GM12865 (cell line): ENCODE data around the gene HPCAL4.

ENCODE experiments used
- DNase-seq: peaks from one replicate; pipeline ENCODE4 v3.0.0; 2010; ENCODE audit warnings: low read depth
- H3K4me3 ChIP-seq: 2 replicates; pipeline ENCODE4 v1.5.1; 2011; ENCODE audit warnings: mild to moderate bottlenecking, low read depth, low read length, control low read depth
- TF ChIP-seq, protein P1 (sequence below): IDR thresholded peaks from 2 replicates; pipeline ENCODE4 v1.5.1; 2011; ENCODE audit warnings: low read length, control low read depth, low read depth, inconsistent platforms; ENCODE audit not compliant: insufficient read depth; ENCODE audit errors: missing control alignments

HPCAL4 gene

DNA sequence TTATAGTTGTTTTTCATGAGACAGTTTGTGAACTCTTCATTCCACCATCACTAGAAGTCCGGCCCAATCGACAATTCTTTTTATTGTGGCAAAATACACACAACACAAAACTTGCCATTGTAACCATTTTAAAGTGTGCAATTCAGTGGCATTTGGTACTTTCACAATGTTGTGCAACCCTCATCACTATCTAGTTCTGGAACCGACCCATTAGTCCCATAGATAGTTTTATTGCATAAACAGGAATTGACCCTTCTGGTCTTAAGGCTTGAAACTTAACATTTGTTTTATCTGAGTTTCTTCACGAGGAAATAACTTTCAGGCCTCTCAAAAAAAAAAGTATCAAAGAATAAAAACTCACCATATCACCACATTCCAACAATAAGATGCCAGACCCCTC lies 38.6 kb upstream of the HPCAL4 start:
- no peak for DNase-seq
- no peak overlapping the region for H3K4me3 ChIP-seq
- TF ChIP-seq, protein P1, sequence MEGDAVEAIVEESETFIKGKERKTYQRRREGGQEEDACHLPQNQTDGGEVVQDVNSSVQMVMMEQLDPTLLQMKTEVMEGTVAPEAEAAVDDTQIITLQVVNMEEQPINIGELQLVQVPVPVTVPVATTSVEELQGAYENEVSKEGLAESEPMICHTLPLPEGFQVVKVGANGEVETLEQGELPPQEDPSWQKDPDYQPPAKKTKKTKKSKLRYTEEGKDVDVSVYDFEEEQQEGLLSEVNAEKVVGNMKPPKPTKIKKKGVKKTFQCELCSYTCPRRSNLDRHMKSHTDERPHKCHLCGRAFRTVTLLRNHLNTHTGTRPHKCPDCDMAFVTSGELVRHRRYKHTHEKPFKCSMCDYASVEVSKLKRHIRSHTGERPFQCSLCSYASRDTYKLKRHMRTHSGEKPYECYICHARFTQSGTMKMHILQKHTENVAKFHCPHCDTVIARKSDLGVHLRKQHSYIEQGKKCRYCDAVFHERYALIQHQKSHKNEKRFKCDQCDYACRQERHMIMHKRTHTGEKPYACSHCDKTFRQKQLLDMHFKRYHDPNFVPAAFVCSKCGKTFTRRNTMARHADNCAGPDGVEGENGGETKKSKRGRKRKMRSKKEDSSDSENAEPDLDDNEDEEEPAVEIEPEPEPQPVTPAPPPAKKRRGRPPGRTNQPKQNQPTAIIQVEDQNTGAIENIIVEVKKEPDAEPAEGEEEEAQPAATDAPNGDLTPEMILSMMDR = no peak

DNA sequence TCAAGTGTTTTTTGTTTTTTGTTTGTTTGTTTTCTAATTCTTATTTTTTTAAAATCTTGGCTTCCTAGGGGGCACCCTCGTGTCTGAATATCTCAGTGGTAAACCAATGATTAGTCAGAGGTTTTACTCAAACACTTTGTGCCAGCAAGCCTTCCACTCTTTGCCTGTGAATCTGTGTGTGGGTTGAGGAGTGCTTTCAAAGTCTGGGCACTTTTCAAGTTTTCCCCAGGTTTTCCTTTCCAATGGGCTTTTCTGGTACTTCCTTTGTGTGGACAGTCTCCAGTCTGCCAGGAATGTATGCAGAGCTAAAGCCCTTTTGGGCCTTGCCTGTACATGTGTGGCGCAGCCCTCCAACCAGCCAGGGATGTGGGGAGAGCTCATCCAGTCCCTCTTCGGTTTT lies 37.8 kb upstream of the HPCAL4 start:
- DNase-seq = no peak
- TF ChIP-seq, protein P1 = no peak
- H3K4me3 ChIP-seq = no peak overlapping the region

DNA sequence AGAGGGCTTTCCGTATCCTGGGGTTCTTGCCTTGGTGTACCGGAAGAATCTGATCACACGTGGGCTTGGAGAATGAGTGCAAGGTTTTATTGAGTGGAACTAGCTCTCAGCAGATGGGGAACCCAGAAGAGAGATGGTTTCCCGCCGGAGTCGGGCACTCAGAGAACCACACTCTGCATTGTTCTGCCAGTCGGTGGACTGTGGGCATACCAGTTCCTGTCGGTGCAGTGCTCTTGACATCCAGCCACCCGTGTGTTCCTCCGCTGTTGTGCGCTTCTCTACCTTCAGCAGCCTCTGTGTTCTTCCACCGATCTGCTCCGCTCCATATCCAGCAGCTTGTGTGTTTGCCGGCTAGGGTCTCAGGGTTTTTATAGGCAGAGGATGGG lies 36.7 kb upstream of the HPCAL4 start:
- H3K4me3 ChIP-seq = peak overlapping the region; percentile 51
- peak; percentile 55 for DNase-seq
- TF ChIP-seq, protein P1 = no peak

DNA sequence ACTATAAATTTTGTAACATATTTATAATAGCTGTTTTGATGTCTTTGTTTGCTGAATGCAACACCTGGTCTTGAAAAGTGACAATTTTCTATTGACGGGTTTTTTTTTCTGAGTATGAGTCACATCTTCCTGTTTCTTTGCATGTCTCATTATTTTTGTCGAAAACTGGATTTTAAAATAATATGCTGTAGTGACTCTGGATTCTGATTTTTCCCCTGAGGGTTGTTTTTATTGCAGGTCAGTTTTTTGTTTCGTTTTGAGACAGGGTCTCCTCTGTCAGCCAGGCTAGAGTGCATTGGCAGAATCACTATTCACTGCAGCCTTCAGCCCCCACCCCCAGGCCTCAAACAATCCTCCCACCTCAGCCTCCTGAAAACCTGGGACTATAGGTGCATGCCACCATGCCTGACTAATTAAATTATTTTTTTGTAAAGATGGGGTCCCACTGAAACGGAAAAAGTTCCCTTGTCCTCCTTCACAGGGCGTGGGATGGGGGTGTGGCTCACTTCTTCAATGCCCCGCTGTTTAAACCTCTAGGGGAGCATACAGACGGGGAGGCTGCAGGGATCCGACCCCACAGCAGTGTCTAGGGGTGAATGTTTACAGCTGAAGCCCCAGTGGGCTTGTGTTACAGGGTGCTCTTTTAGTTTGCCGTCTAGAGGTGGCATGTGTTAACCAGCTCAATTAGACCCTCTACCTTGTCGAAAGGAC lies 36.1 kb upstream of the HPCAL4 start:
- TF ChIP-seq, protein P1 = no peak
- peak overlapping the region; percentile 51 for H3K4me3 ChIP-seq
- peak; percentile 68 for DNase-seq

DNA sequence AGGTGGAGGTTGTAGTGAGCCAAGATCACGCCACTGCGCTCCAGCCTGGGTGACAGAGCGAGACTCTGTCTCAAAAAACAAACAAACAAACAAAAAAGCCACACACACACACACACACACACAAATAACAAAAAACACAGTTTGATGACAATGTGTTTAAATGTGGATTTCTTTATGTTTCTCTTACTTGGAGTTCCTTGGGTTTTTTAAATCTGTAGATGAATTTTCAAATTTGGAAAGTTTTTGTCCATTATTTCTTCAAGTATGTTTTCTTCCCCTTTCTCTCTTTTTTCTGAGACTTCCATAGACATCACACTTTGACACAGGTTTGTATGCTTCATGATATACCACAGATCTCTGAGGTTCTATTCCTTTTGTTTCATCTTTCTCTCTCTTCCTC lies 35.4 kb upstream of the HPCAL4 start:
- no peak for DNase-seq
- TF ChIP-seq, protein P1 = no peak
- no peak overlapping the region for H3K4me3 ChIP-seq

DNA sequence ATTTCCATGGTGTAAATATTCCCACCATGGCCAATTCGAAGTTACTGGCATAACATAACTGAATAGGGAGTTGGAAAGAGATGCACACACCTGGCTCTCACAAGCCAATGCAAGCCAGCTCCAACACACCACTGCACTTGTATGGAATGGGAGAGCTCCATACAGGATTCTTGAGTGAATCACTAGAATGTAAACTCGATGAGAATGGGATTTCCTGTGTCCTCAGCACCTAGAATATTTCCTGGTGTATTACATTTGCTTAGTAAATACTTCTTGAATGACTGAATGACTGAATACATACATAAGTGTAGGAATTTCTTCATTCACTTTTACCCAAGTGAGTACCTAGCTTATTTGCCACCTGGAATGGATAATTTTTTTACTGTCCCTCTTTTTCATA lies 31.3 kb upstream of the HPCAL4 start:
- no peak for DNase-seq
- H3K4me3 ChIP-seq = no peak overlapping the region
- TF ChIP-seq, protein P1 = no peak

DNA sequence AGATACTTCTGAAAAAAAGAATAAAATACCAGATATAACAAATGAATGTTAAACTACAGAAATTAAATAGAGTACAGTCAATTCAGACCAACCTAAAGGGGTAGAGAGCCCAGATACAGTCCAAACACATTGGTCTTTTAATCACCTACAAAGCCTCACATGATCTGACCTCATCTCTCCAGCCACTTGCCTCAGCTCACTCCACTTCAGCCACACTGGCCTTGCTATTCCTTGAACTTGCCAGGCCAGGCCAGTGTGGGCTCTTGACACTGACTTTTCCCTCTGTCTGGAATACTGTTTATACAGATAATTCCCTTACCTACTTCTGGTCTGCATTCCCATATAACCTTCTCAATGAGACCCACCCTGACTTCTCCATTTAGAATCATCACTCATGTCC lies 30.4 kb upstream of the HPCAL4 start:
- TF ChIP-seq, protein P1 = no peak
- no peak overlapping the region for H3K4me3 ChIP-seq
- no peak for DNase-seq
